ENCODE measurements around the gene PRSS56. TPM values are rescaled to one million over a fixed set of nuclear protein-coding genes. Genes with fewer than 3 reads are reported as not detected.

PRSS56 gene
- total RNA-seq, 3 donors from 2014 or later, result not detected

- DNase-seq (ENCODE audit: low spot score in 2 of 2), result no peak
- Histone ChIP-seq H3K4me3 (no peak overlapping the region), H3K4me1 (no peaks in the 10 kb centered on the region), H3K9me3 (no peaks in the 10 kb centered on the region), H3K36me3 (no peaks in the 10 kb centered on the region), H3K27ac (no peak overlapping the region), H3K27me3 (no peaks in the 10 kb centered on the region)
- TF ChIP-seq POLR2A (IDR thresholded peaks at IDR 0.05), result no peak
- TF ChIP-seq POLR2AphosphoS5 (IDR thresholded peaks at IDR 0.05), result no peak
- TF ChIP-seq CTCF (IDR thresholded peaks at IDR 0.05), result no peak
- intact Hi-C loops (cut with DNase I; ENCODE audit: low total_unique reads), result no loop called here
These were observed 53.7 kb downstream of the PRSS56 start for GRCh38 chr2:232573771-232574435.

- no peak for DNase-seq (ENCODE audit: low spot score in 2 of 2)
- intact Hi-C loops (cut with DNase I; ENCODE audit: low total_unique reads), result no loop called here
- Histone ChIP-seq H3K36me3 (no peaks in the 10 kb centered on the region), H3K4me3 (no peak overlapping the region), H3K27me3 (no peaks in the 10 kb centered on the region), H3K9me3 (no peaks in the 10 kb centered on the region), H3K27ac (no peak overlapping the region), H3K4me1 (no peaks in the 10 kb centered on the region)
- no peak for TF ChIP-seq CTCF (IDR thresholded peaks at IDR 0.05)
- TF ChIP-seq POLR2A (IDR thresholded peaks at IDR 0.05), result no peak
- no peak for TF ChIP-seq POLR2AphosphoS5 (IDR thresholded peaks at IDR 0.05)
These were observed 54.7 kb downstream of the PRSS56 start for GRCh38 chr2:232574674-232575403.

Other genes with a start within 250 kb of the PRSS56 start
- gene ALPP, start 141.6 kb upstream of the PRSS56 start, total RNA-seq, result not detected
- not detected for gene ALPG, start 113.5 kb upstream of the PRSS56 start, total RNA-seq
- under 1 TPM in 1 of 3 donors, not detected in 2; 0.33 TPM for gene ALPI, start 64.2 kb upstream of the PRSS56 start, total RNA-seq
- gene ECEL1, start 32.6 kb upstream of the PRSS56 start, total RNA-seq, result 1 to 10 TPM in 1 of 3 donors, under 1 TPM in 2; 0.15 to 2.3 (median 0.48) TPM
- not detected for gene CHRND, start 5.8 kb downstream of the PRSS56 start, total RNA-seq
- gene CHRNG, start 19.3 kb downstream of the PRSS56 start, total RNA-seq, result not detected
- gene TIGD1, start 30.2 kb downstream of the PRSS56 start, total RNA-seq, result 1 to 10 TPM; 2.9 to 5.6 (median 5.0) TPM
- 10 to 100 TPM; 31.6 to 57.4 (median 36.1) TPM for gene EIF4E2, start 30.3 kb downstream of the PRSS56 start, total RNA-seq
- 10 to 100 TPM; 31.0 to 67.2 (median 52.8) TPM for gene EFHD1, start 113.2 kb downstream of the PRSS56 start, total RNA-seq
- gene GIGYF2, start 176.9 kb downstream of the PRSS56 start, total RNA-seq, result 100 to 1,000 TPM in 2 of 3 donors, 10 to 100 TPM in 1; 79.8 to 156 (median 103) TPM

Data from breast epithelium (tissue), 4 donors.